Ishikawa (cell line): ENCODE results near the gene CD34.

Source experiments
- CEBPB ChIP-seq: IDR thresholded peaks from 2 replicates; pipeline ENCODE4 v1.6.1; 2012
- CREB1 ChIP-seq: IDR thresholded peaks from 2 replicates; pipeline ENCODE4 v1.6.1; 2012; ENCODE audit warnings: low read depth
- EGR1 ChIP-seq: IDR thresholded peaks from 2 replicates; pipeline ENCODE4 v1.6.1; 2012
- EP300 ChIP-seq: IDR thresholded peaks from 2 replicates; pipeline ENCODE4 v1.6.1; 2012; ENCODE audit warnings: borderline replicate concordance
- FOXM1 ChIP-seq: IDR thresholded peaks from 2 replicates; pipeline ENCODE4 v1.6.1; 2012; ENCODE audit warnings: low read depth, borderline replicate concordance
- NFIC ChIP-seq: IDR thresholded peaks from 2 replicates; pipeline ENCODE4 v1.6.1; 2012
- RAD21 ChIP-seq: IDR thresholded peaks from 2 replicates; pipeline ENCODE4 v1.6.1; 2012; ENCODE audit warnings: low read depth
- TAF1 ChIP-seq: IDR thresholded peaks from 2 replicates; pipeline ENCODE4 v1.6.1; 2012; ENCODE audit warnings: low read depth, mild to moderate bottlenecking
- TEAD4 ChIP-seq: IDR thresholded peaks from 2 replicates; pipeline ENCODE4 v1.6.1; 2012
- YY1 ChIP-seq: IDR thresholded peaks from 2 replicates; pipeline ENCODE4 v1.6.1; 2012; ENCODE audit warnings: low read depth
- TF ChIP-seq, protein P1 (sequence below): IDR thresholded peaks from 2 replicates; pipeline ENCODE4 v1.6.1; 2012
- TF ChIP-seq, protein P2 (sequence below): IDR thresholded peaks from 2 replicates; pipeline ENCODE4 v1.6.1; 2012; ENCODE audit warnings: low read depth, mild to moderate bottlenecking

DNA sequence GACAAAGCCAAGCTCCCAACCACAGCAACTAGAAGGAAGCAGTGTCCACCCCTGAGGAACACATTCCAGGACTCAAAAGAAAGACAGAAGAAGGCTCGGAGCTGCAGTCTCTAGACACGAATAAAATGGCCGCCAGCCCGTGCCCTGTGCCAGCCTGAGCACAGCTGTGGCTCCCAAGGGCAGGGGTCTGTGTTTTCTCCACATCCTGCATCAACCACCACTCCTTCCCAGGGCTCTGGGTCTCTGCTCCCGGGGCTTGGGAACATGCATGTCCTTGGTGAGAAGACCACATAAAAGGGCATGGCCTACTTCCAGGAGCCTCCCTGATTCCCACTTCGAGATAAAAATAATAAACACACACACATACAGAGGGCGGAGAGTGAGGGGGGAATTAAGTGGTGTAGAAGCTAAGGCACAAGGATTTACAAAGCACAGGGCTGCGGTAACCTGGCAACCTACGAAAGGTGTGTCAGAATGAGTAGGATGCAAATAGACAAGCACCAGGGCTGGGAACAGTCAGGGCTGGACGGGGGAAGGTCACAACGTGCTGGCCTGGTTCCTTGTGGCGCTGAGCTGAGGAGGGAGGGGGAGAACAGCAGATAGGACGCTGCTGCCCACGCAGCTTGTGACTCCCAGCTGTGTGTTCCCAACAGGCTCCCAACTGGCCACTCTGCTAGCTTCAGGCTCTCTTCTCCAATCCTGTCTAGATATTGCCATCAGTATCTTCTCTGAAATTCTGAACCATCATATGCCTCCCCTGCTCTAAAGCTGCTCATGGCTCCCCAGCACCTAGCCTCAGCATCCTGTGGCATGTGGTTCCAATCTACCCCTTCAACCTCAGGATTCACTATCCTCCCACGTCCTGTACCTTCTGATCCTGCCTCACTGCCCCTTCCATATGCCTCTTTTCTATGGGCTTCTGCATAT, 72.5 kb downstream of the CD34 start:
- TF ChIP-seq, protein P1, sequence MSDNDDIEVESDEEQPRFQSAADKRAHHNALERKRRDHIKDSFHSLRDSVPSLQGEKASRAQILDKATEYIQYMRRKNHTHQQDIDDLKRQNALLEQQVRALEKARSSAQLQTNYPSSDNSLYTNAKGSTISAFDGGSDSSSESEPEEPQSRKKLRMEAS = no peak
- TF ChIP-seq YY1 (no peak), TEAD4 (no peak), NFIC (no peak), FOXM1 (no peak), RAD21 (no peak), CREB1 (no peak), EP300 (no peak), TAF1 (no peak), CEBPB (no peak), EGR1 (no peak)
- TF ChIP-seq, protein P2, sequence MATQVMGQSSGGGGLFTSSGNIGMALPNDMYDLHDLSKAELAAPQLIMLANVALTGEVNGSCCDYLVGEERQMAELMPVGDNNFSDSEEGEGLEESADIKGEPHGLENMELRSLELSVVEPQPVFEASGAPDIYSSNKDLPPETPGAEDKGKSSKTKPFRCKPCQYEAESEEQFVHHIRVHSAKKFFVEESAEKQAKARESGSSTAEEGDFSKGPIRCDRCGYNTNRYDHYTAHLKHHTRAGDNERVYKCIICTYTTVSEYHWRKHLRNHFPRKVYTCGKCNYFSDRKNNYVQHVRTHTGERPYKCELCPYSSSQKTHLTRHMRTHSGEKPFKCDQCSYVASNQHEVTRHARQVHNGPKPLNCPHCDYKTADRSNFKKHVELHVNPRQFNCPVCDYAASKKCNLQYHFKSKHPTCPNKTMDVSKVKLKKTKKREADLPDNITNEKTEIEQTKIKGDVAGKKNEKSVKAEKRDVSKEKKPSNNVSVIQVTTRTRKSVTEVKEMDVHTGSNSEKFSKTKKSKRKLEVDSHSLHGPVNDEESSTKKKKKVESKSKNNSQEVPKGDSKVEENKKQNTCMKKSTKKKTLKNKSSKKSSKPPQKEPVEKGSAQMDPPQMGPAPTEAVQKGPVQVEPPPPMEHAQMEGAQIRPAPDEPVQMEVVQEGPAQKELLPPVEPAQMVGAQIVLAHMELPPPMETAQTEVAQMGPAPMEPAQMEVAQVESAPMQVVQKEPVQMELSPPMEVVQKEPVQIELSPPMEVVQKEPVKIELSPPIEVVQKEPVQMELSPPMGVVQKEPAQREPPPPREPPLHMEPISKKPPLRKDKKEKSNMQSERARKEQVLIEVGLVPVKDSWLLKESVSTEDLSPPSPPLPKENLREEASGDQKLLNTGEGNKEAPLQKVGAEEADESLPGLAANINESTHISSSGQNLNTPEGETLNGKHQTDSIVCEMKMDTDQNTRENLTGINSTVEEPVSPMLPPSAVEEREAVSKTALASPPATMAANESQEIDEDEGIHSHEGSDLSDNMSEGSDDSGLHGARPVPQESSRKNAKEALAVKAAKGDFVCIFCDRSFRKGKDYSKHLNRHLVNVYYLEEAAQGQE = no peak
